PFSK-1 (cell line): Measurements from ENCODE around the gene MMD.

Source experiments
- POLR2AphosphoS5 ChIP-seq: IDR thresholded peaks from 2 replicates; pipeline ENCODE4 v1.6.1; 2012; ENCODE audit warnings: low read depth, mild to moderate bottlenecking, control low read depth, low read length, moderate library complexity
- REST ChIP-seq, 2 experiments: IDR thresholded peaks; 2 replicates each; pipeline versions ENCODE4 v1.6.1 to v1.8.0; 2011 to 2012; ENCODE audit warnings: low read depth in 2 of 2, low read length in 2 of 2, control low read depth in 1 of 2, inconsistent platforms in 1 of 2, mild to moderate bottlenecking in 1 of 2, moderate library complexity in 1 of 2; ENCODE audit not compliant: insufficient read depth in 1 of 2
- TAF1 ChIP-seq: IDR thresholded peaks from 2 replicates; pipeline ENCODE4 v1.6.1; 2012; ENCODE audit warnings: low read length, control low read depth, borderline replicate concordance; ENCODE audit not compliant: insufficient read depth

GRCh38 chr17:55458978-55459377, 37.3 kb upstream of the MMD start:
- TF ChIP-seq REST (IDR thresholded peaks at IDR 0.05; ENCODE audit: insufficient read depth in 1 of 2, low read depth in 2 of 2, low read length in 2 of 2) (no peak), POLR2AphosphoS5 (no peak), TAF1 (no peak)
